Measurements from ENCODE around the gene SOCS1.

The SOCS1 gene

GRCh38 chr16:11245988-11246387 is 10.0 kb downstream of the SOCS1 start:
- TF ChIP-seq SIN3A (IDR thresholded peaks at IDR 0.05; ENCODE audit: borderline replicate concordance, insufficient read depth, low read length) (no peak), TAF1 (IDR thresholded peaks at IDR 0.05; ENCODE audit: borderline replicate concordance, insufficient read depth, low read length) (no peak), FOXP2 (optimal IDR thresholded peaks at IDR 0.05; ENCODE audit: borderline replicate concordance, extremely low read depth, extremely low read length, insufficient read depth) (no peak), POLR2AphosphoS5 (IDR thresholded peaks at IDR 0.05; ENCODE audit: low read depth, low read length) (no peak)
- TF ChIP-seq, protein P1, sequence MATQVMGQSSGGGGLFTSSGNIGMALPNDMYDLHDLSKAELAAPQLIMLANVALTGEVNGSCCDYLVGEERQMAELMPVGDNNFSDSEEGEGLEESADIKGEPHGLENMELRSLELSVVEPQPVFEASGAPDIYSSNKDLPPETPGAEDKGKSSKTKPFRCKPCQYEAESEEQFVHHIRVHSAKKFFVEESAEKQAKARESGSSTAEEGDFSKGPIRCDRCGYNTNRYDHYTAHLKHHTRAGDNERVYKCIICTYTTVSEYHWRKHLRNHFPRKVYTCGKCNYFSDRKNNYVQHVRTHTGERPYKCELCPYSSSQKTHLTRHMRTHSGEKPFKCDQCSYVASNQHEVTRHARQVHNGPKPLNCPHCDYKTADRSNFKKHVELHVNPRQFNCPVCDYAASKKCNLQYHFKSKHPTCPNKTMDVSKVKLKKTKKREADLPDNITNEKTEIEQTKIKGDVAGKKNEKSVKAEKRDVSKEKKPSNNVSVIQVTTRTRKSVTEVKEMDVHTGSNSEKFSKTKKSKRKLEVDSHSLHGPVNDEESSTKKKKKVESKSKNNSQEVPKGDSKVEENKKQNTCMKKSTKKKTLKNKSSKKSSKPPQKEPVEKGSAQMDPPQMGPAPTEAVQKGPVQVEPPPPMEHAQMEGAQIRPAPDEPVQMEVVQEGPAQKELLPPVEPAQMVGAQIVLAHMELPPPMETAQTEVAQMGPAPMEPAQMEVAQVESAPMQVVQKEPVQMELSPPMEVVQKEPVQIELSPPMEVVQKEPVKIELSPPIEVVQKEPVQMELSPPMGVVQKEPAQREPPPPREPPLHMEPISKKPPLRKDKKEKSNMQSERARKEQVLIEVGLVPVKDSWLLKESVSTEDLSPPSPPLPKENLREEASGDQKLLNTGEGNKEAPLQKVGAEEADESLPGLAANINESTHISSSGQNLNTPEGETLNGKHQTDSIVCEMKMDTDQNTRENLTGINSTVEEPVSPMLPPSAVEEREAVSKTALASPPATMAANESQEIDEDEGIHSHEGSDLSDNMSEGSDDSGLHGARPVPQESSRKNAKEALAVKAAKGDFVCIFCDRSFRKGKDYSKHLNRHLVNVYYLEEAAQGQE (IDR thresholded peaks at IDR 0.05; ENCODE audit: insufficient read depth in 1 of 2, low read depth in 2 of 2, low read length in 2 of 2): no peak

GRCh38 chr16:11245222-11245737 is 10.7 kb downstream of the SOCS1 start:
- TF ChIP-seq POLR2AphosphoS5 (IDR thresholded peaks at IDR 0.05; ENCODE audit: low read depth, low read length) (no peak), SIN3A (IDR thresholded peaks at IDR 0.05; ENCODE audit: borderline replicate concordance, insufficient read depth, low read length) (no peak), TAF1 (IDR thresholded peaks at IDR 0.05; ENCODE audit: borderline replicate concordance, insufficient read depth, low read length) (no peak), FOXP2 (optimal IDR thresholded peaks at IDR 0.05; ENCODE audit: borderline replicate concordance, extremely low read depth, extremely low read length, insufficient read depth) (no peak)
- TF ChIP-seq, protein P1 (IDR thresholded peaks at IDR 0.05; ENCODE audit: insufficient read depth in 1 of 2, low read depth in 2 of 2, low read length in 2 of 2): no peak

DNA sequence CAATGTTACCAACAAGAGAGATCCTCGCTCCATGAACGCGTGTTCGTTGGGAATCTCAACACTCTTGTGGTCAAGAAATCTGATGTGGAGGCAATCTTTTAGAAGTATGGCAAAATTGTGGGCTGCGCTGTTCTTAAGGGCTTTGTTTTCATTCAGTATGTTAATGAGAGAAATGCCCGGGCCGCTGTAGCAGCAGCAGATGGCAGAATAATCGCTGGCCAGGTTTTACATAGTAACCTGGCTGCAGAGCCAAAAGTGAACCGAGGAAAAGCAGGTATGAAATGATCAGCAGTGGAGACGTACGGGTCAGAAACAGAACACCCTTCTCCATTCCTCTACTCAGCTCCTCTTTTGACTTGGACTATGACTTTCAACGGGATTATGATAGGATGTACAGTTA is 13.3 kb downstream of the SOCS1 start:
- TF ChIP-seq FOXP2 (optimal IDR thresholded peaks at IDR 0.05; ENCODE audit: borderline replicate concordance, extremely low read depth, extremely low read length, insufficient read depth): no peak
- no peak for TF ChIP-seq POLR2AphosphoS5 (IDR thresholded peaks at IDR 0.05; ENCODE audit: low read depth, low read length)
- TF ChIP-seq, protein P1 (IDR thresholded peaks at IDR 0.05; ENCODE audit: insufficient read depth in 1 of 2, low read depth in 2 of 2, low read length in 2 of 2): no peak
- no peak for TF ChIP-seq TAF1 (IDR thresholded peaks at IDR 0.05; ENCODE audit: borderline replicate concordance, insufficient read depth, low read length)

DNA sequence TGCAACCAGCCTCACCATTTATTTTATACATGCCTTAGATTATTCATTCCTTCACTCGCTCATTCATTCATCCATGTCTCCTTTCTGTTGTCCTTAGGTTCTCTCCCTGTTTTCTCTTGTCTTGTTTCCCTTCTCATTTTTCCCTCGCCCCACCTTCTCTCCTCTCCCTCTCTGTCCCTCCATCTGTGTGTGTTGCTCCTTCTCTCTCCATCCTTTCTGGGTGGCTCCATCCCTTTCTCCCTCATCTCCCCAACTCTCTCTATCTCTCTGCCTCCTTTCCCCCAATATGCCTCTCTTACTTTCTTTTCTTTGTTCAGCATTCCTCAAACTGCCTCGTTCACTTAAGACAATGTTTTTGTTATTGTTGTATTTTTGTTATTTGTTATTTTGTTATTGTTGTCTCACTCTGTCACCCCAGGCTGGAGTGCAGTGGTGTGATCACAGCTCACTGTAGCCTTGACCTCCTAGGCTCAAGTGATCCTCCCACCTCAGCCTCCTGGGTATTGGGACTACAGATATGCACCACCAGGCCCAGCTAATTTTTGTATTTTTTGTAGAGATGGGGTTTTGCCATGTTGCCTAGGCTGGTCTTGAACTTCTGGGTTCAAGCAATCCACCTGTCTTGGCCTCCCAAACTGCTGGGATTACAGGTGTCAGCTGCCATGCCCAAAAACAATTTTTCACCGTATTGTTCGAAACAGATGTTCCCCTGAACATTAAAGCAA is 14.4 kb downstream of the SOCS1 start:
- TF ChIP-seq TAF1 (IDR thresholded peaks at IDR 0.05; ENCODE audit: borderline replicate concordance, insufficient read depth, low read length) (no peak), SIN3A (IDR thresholded peaks at IDR 0.05; ENCODE audit: borderline replicate concordance, insufficient read depth, low read length) (no peak), POLR2AphosphoS5 (IDR thresholded peaks at IDR 0.05; ENCODE audit: low read depth, low read length) (no peak), FOXP2 (optimal IDR thresholded peaks at IDR 0.05; ENCODE audit: borderline replicate concordance, extremely low read depth, extremely low read length, insufficient read depth) (no peak)
- TF ChIP-seq, protein P1 (IDR thresholded peaks at IDR 0.05; ENCODE audit: insufficient read depth in 1 of 2, low read depth in 2 of 2, low read length in 2 of 2): no peak

Measured in PFSK-1 (cell line).